GM03348 (cell line): ENCODE results near the gene TMC4.
A peak's percentile ranks its signal among the peaks of the same experiment; 100 is the strongest.
"Not testable (repeated sequence)": the region's sequence is repeated elsewhere in the genome, so short reads cannot be mapped to it uniquely, and the experiment has no call there.

Experiments
- DNase-seq: peaks from one replicate; pipeline ENCODE4 v3.0.0; 2012; ENCODE audit warnings: low spot score

Gene TMC4

DNA sequence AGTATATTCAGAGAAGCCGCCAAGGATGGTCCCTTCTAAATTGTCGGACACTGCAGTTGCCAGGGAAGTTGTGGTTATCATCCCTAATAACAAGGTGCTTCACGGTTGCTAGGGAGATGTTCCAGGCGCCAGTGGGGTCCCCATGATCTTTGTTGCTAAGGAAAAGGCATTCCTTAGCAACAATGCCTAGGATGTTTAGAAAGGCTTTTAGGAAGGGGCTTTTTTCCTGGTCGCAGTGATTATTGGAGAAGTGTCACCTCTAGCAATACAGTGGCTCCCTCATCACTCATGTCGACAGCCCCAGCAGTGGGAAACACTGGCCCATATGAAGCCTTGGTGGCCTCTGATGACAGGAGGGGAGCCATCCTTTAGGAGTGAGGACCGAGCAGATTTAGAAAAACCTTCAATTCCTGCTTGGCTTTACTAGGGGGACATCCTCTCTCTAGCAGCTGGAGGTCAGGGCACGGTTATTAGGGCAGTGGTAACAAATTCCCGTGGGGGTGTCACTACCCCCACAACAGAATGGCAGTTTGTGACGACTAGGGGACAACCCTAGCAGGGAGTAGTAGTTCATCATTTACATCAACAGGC lies 6.4 kb upstream of the TMC4 start:
- DNase-seq = no peak

DNA sequence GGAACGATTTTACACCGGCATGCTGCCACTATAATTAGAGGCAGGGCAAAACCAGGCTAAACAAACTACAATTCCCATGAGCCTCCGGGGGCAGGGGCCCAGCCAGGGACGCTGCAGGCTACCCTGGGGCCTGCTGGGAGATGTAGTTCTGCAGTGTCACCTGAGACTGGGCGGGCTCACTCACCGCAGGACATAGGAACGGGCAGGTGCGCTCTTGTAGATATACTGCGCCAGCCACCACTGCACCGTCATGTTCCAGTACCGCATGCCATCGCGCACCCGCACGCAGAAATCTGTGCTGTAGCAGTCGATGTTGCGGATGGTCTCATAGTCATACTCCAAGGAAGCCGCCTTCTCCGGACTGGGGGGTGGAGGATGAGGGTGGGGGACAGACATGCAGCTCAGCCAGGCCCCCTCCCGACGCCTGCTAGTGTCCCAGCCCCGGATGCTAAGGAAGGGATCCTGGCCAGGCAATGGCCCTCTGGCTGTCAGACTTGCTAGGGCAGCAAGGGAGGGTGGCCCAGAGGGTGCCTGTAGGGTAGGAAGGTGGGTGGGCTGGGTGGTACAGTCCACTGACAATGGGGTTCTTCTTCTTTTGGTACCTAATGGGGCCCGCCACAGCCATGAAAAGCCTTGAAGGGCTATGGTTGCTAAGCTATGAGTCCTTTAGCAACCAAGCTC lies 5.8 kb upstream of the TMC4 start:
- no peak for DNase-seq

DNA sequence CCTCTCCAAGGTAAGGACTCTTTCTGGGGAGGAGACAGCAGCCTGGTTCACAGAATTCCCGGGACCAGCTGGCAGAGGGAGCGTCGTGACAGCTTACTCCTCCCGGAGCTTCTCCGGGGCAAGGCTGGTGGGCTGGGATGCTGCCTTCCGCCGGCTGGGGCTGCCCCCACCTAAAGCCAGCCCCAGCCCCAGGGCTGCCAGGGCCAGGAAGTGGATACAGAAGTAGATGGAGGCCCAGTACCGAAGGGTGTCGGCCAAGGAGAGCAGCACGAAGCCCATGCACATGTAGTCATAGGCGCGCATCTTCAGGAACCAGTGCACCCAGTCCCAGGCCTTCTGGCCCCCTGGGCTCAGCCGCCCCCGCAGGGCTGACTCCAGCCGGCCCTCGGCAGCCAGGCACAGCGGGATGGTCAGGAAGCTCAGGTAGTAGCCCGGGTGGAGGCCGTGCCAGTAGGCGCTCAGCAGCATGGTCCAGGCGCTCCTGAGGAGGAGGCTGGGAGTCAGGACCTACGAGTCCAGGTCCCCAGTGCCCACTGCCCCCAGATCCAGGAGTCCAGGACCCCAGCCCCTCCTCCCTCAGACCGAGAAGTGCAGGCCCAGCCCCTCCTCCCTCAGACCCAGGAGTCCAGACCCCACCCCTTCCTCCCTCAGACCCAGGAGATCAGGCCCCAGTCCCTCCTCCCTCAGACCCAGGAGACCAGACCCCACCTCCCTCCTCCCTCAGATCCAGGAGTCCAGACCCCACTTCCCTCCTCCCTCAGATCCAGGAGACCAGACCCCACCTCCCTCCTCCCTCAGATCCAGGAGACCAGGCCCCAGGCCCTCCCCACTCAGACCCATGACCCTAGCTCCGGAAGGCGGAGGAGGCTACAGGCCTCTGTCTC lies 1.2 kb upstream of the TMC4 start:
- no peak for DNase-seq

DNA sequence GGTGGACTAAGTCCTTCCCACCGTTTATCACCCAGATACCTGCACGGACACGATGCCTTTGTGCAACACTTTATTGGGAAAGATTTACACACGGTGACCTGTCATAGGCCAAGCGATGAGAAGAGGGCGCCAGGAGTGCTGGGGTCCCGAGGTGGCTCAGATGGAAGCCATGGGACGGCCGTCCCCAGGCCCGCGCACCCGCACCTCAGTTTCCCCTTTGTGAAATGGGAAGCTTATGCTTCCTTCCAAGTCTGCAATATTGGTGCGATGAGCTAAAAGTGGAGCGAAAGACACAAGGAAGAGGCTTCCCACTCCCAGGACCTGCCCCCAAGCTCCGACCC lies 369 bp upstream of the TMC4 start:
- DNase-seq = no peak

DNA sequence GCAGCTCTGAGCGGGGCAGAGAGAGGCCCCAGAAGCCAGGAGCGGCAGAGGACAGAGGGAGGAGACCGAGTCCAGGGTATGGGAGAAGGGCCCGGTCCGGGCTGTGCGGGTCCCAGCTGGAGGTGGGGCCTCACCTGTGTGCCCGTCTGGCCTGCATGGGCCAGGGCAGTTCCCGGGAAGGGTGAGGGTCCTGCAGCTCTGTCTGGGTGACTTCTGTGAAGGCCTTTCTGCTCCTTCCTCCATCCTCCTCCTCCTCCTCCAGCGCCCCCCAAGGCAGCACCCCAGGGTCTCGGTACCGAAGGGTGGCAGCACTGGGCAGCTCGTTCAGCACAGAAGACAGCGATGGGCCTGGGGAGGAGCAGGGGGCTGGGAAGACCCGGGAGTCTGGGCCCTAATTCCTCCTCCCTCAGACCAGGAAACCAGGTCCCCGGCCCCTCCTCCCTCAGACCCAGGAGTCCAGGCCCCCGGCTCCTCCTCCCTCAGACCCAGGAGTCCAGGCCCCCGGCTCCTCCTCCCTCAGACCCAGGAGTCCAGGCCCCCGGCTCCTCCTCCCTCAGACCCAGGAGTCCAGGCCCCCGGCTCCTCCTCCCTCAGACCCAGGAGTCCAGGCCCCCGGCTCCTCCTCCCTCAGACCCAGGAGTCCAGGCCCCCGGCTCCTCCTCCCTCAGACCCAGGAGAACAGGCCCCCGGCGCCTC lies 1.1 kb downstream of the TMC4 start:
- not testable (repeated sequence) for DNase-seq

DNA sequence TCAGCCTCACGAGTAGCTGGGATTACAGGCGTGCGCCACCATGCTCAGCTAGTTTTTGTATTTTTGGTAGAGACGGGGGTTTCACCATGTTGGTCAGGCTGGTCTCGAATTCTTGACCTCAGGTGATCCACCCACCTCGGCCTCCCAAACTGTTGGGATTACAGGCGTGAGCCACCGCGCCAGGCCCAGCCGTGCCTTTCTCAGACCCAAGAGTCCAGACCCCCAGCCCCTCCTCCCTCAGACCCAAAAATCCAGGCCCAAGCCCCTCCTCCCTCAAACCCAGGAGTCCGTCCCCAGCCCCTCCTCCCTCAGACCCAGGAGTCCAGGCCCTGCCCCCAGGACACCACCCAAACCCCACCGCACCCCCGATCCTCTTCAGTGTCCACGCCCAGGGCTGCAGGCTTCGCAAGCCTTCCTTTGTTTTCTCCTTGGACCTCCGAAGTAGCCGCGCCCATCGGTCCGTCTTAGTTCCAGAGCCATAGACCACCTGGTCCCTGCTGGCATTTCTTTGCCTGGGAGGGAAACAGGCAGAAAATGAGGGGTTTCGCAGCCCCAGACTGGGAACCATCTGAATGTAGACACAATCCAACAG lies 3.7 kb downstream of the TMC4 start:
- DNase-seq = no peak

DNA sequence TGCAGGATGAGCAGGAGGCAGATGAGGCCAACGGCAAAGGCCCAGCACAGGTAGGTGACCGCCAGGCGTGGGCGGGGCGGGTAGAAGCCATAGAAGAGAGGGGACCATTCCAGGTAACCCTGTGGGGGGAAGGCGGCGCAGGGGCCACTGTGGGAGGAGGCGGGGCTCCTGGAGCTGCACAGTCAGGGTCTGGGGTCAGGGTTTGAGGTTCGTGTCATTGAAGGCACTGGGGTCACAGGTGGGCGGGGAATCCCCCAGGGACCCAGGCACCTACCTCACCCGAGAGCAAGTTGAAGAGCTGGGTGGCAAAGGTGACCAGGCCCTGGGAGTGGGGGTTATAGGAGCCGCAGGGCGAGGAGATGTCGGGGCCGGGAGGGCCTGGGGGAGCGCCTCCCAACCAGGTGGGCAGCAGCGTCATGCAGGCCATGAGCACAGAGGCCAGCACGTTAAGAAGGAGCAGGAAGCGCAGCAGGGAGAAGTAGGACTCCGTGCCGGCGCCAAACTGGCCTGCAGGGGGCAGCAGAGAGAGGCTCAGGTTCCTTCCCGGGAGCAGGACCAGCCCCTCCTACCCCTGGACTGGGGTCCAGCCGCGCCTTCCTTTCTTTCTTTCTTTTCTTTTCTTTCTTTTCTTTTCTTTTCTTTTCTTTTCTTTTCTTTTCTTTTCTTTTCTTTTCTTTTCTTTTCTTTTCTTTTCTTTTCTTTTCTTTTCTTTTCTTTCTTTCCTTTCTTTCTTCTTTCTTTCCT lies 4.6 kb downstream of the TMC4 start:
- peak; percentile 92 for DNase-seq

DNA sequence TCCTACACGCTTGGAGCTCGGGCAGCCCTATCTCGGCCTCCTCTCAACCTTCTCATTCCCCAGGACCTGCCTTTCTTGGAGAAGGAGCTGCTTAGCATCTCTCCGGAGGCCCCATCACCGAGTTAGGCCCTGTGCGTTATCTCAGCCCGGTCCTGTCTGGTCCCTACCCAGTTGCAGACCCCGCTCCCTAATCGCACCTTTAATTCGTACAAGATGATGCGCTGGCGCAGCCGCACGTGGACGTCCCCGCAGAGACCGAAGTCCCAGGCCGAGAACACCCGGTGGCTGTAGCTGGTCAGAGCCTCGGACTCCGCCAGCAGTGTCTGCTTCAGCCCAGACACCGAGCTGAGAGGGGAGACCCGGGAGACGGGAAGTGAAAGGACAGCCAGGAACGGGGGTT lies 7.7 kb downstream of the TMC4 start:
- DNase-seq = no peak

DNA sequence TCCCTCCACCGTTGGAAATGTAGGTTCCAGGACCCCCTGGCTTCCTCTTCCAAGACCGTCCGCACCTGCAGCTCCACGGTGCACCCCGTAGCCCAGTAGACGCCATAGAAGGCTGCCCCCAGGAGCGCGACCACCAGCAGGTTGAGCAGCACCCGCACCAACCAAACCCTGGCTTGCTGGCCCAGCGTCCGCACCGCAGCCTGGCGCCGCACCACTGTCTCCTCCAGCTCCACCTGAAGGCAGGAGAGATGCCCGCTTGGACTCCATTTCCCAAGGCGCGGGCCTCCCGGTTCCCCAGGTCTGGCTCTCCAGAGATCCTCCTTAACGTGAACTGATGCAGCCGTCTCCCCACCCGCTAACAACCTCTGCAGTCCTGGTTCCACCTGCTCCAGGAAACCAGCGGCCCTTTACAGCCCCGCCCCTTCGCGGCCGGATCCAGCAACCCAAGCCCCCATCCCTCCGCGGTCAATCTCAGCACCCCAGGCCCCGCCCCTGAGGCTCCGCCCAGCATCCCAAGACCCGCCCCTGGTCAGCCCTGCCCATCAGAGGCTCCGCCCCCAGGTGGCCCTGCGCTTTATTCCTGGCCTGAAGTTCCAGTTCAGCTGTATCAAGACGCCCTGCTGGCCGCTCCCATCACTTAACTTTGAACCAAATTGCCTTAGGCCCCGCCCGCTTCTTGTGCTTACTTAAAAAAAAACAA lies 8.4 kb downstream of the TMC4 start:
- peak; percentile 63 for DNase-seq

DNA sequence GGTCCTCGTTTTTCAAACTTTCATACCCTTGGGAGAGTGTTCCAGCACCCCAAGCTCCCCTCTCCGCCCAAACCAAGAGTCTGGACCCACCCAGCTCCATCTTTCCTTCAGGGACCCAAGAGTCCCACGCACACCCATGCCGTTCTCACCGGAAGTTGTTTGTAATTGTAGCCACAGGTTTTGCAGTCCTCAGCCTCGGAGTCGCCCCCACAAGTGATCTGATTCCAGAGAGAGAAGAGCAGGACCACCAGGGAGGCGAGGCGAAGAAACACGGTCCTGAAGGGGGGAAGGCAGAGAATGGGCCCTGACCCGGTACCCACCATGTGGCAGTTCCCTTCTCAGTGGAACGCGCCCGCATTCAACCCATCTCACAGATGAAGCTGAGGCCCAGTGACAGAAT lies 10.1 kb downstream of the TMC4 start:
- no peak for DNase-seq

DNA sequence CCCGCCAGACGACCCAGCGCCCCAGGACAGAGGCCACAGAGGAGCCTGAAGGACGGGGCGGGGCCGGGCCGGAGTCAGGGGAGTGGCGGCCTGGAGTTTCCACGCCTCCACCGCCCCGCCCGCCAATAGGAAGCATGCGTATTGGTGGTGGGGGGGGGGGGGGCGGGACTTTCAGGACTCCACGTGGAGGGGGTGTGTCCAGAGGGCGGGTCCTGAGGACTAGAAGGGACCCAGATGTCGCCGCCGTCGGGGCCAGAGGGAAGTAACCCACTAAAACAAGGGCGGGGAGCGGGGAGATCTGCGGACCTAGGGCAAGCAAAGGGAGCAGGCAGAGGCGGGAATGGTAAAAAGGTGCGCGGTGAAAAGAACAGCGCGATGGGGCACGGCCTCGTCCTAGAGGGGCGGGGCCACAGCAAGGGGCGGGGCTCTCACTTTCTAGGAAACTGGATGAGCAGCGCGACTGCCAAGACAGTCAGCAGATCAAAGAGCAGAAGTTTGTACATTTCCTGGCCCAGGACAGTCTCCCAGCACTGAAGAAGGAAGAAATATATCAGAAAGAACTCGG lies 10.6 kb downstream of the TMC4 start:
- peak; percentile 91 for DNase-seq

DNA sequence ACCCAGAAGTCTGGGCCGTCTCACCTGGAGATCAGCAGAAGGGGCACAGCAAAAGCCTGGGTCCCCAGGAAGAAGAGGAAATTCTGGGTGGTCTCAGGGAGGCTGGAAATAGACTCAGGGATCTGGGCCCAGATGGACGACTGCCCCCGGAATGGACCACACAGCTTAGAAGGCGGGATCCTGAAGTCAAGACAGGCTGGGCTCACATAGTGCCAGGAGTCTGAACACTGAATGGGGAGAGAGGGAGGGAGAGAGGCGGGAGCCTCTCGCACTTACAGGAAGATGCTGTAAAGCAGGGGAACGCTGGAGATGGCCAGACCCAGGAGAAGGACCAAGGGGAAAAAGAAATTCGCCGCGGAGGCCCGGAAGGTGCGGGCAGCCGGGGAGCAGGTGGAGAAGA lies 12.1 kb downstream of the TMC4 start:
- DNase-seq = no peak

DNA sequence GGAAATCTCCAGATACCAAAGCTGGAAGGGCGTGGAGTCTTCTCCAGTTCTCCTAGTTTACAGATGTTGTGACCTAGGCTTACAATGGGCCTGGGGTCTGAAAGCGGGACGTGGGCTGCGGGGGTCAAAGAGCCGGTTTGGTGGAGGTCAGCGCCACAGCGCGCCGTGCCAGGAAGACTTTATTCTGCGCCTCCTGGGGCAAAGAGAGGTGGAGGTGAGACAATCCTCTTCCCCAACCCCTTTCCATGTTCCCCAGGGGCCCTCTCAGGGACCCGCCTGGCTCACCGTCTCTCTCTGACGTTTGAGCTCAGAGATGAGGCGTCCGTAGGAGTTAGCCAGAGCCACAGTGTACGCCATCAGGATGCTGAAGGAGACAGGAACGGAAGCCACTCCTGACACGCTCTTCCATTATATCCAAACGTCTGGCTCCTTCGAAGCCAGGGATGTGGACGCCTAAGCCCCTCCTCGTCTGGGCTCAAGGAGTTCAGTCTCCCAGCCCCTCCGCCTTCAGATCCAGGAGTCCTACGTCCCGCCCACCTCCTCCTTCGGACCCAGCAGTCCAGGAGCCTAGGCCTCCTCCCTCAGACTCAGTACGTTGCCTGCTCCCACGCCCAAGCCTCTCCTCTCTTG lies 12.7 kb downstream of the TMC4 start:
- peak; percentile 11 for DNase-seq

DNA sequence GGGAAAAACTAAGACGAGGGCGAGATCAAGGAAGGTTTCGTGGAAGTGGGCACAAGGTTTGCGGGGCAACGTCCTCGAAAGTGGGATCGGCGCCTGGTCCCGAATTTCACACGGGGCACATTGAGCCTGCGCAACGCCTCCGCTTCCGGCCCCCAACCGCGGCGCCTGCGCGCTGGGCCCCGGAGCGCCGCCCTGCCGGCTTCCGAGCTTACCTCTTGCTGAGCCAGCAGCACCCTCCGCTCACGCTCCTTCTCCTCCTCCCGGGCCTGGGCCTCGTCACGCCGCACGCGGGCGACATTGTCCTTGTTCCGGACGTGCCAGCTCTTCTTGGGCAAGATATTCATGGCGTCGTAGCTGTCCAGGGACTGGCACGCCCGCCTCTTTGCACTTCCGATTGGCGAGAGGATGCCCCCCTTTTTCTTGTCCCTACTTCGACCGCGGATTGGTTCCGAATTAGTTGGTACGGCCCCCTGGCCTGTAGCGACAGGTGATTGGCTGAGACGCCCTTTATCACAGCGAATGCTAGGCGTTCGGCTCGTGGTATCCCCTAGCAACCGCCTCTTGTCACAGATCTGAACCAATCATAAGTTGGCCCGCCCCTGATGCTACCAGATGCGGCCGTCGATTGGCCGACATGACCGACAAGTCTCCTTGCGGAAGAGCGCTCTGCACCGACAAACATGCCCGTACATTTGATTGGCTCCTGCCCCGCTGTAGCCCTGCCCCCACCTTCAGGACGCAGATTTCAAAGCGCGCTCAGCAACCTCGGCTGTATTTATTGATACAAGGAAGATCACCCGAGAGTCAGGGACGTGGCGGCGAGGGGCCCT lies 13.4 kb downstream of the TMC4 start, which contains the start of gene LENG1:
LENG1 (minus strand) TSS at position 370 of the 830 bp plus-strand sequence; CDS start at position 344, 26 bp downstream.
- DNase-seq = peak; percentile 98

DNA sequence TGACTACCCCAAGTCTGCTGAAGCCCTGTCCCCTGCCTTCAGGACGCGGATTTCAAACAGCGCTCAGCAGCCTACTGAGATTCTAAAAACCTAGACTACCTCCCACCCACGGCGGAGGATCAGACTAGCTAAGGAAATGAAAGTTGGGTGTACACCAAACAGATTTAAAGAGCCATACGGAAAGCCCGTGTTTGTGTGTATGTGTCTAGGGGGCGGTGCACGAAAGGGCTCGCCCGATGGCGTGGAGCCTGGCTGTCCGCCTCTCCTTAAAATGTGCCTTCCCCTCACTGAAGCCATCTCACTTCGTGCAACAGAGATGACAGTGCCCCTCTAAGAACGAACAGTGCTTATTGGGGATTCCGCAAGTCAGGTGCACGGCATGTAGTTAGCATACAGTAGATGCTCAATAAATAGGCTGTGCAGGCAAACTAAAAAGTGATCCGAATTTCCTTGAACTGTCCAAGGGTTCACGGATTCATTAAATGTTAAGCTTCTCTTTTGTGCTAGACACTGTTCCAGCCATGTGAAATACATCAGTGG lies 14.1 kb downstream of the TMC4 start:
- peak; percentile 47 for DNase-seq

DNA sequence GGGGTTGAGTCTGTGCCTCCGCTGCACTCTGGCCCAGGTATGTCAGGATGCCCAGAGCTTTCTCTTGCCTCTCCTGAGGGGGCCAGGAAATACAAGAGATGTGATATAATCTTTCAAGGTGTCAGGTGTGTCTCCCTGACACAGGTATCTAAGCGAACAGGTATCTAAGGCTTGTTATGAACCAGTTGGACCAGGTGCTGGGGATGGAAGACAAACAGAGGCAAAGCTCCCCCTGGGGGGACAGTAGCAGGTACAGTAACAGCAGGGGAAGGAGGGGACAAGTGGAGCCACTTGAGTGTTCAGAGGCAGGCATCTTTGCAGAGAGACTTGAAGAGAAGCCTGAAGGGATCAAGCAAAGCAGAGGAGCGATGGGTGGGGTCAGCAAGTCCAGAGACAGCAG lies 16.0 kb downstream of the TMC4 start:
- DNase-seq = no peak

DNA sequence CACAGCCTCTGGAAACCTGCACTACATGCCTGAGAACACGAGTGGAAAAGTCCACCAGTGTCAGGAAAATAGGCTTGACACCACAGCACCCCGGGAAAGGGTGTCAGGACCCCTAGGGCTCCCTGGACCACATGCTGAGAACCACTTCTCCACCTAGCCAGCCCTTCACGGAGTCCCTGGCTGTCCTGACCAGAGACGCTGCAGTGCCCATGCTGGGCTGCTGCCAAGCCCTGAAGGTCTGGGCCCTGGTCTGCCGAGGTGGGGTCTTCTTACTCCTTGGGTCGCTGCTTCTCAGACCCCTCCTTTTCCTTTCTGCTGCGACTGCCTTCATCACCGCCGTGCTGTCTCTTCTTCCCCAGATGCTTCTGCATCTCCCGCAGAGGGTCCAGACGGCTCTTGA lies 16.5 kb downstream of the TMC4 start:
- no peak for DNase-seq

DNA sequence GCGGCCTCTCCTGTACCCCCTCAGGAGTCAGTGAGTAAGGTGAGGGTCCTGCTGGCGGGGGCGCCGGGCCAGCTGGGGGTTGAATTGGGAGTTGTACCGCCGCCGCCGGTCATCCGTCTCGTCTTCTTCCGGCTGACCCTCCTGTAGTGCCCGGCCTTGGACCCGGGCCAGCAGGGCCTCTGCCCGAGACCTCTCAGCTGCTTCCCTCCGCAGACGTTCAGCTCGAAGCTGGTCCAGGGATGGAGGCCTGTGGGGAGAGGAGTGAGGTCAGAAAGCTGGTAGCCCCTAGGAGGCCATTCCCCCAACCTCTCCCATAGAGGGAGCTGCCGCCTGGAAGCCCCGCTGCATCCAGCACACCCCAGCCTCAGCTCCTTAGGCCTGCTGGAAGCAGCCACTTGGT lies 17.3 kb downstream of the TMC4 start:
- no peak for DNase-seq
